Mucosa of descending colon (tissue), 3 donors: ENCODE data around the gene CHST8. TPM values are rescaled to one million over a fixed set of nuclear protein-coding genes. Genes with fewer than 3 reads are reported as not detected.

Experiments used
- ATAC-seq: fragments of 200-7000 bp; cut with Tn5 transposase; one replicate; pipeline ENCODE4 v1.9.1; 2020; ENCODE audit warnings: mild to moderate bottlenecking, moderate library complexity
- DNase-seq, 3 donors: peaks; one replicate each; pipeline ENCODE4 v3.0.0-alpha.2; 2020
- H3K36me3 ChIP-seq: fragments of 200-600 bp; one replicate; pipeline ENCODE4 v1.8.0; 2021; ENCODE audit warnings: low read depth, mild to moderate bottlenecking
- H3K4me1 ChIP-seq: fragments of 200-600 bp; one replicate; pipeline ENCODE4 v1.8.0; 2021; ENCODE audit warnings: low read depth, mild to moderate bottlenecking
- H3K4me3 ChIP-seq: fragments of 200-600 bp; one replicate; pipeline ENCODE4 v1.8.0; 2021; ENCODE audit warnings: mild to moderate bottlenecking
- H3K9me3 ChIP-seq: fragments of 200-600 bp; one replicate; pipeline ENCODE4 v1.8.0; 2021; ENCODE audit warnings: mild to moderate bottlenecking
- CTCF ChIP-seq: fragments of 200-600 bp; IDR thresholded peaks from one replicate; pipeline ENCODE4 v1.8.0; 2022; ENCODE audit warnings: antibody characterized with exemption, mild to moderate bottlenecking
- intact Hi-C, 2 donors: fragments of 100-400 bp; cut with DNase I in 1 of 2; cut with micrococcal nuclease in 1 of 2; formaldehyde crosslinking; loops; one replicate each; pipeline versions ENCODE4 v1.11.0 to v1.11.1; 2022; cut with DNase I, micrococcal nuclease
- total RNA-seq, 3 donors: library from RNA; stranded (reverse); fragmentation: NEBNext Ultra II Directional in 2 of 3; extraction: Animal tissue kit (Norgen Biotek cat#: 25700) in 2 of 3; gene quantifications; one replicate each; pipeline versions ENCODE4 v1.2.1 to v1.2.4, GENCODE V29; 2021 to 2023
- donor health status: DM: no; HTN: no; CAD: no; lungs with moderate emphysema.
- donor health status: DM: no; HTN: no; CAD: no.
- donor health status: DM: no; HTN: yes; CAD: no.

Gene CHST8
- total RNA-seq, 3 donors from 2014 or later: 0.31 TPM; not detected in 2

- ATAC-seq (no peak), DNase-seq (no peak)
- Histone ChIP-seq H3K4me1 (no peaks in the 10 kb centered on the region), H3K9me3 (no peaks in the 10 kb centered on the region), H3K36me3 (no peaks in the 10 kb centered on the region), H3K4me3 (no peak overlapping the region)
- intact Hi-C loops: no loop called here
- TF ChIP-seq CTCF: no peak
Observed at GRCh38 chr19:33758541-33759013, 136.8 kb downstream of the CHST8 start.

GRCh38 chr19:33759356-33759755, 137.6 kb downstream of the CHST8 start:
- intact Hi-C loops: no loop called here
- Histone ChIP-seq H3K9me3 (no peaks in the 10 kb centered on the region), H3K4me1 (no peaks in the 10 kb centered on the region), H3K4me3 (no peak overlapping the region), H3K36me3 (no peaks in the 10 kb centered on the region)
- ATAC-seq: no peak
- no peak for TF ChIP-seq CTCF
- DNase-seq: no peak

- DNase-seq (no peak), ATAC-seq (peak; percentile 22)
- no peak overlapping the region for H3K4me3 ChIP-seq
- intact Hi-C loops: no loop called here
- H3K9me3 ChIP-seq: no peaks in the 10 kb centered on the region
- no peak for TF ChIP-seq CTCF
- no peaks in the 10 kb centered on the region for H3K4me1 ChIP-seq
- H3K36me3 ChIP-seq: no peaks in the 10 kb centered on the region
Observed at GRCh38 chr19:33763633-33764371, 142.0 kb downstream of the CHST8 start.

GRCh38 chr19:33766623-33767022, 144.9 kb downstream of the CHST8 start:
- DNase-seq (no peak), ATAC-seq (no peak)
- no peak overlapping the region for H3K4me3 ChIP-seq
- TF ChIP-seq CTCF: no peak
- intact Hi-C loops: no loop called here
- H3K4me1 ChIP-seq: no peaks in the 10 kb centered on the region
- no peaks in the 10 kb centered on the region for H3K9me3 ChIP-seq
- H3K36me3 ChIP-seq: no peaks in the 10 kb centered on the region

GRCh38 chr19:33767898-33768413, 146.2 kb downstream of the CHST8 start:
- TF ChIP-seq CTCF: no peak
- H3K4me3 ChIP-seq: no peak overlapping the region
- DNase-seq (peak in 1 of 3 donors; percentile 23), ATAC-seq (no peak)
- intact Hi-C loops: no loop called here
- H3K36me3 ChIP-seq: no peaks in the 10 kb centered on the region
- no peaks in the 10 kb centered on the region for H3K4me1 ChIP-seq
- H3K9me3 ChIP-seq: no peaks in the 10 kb centered on the region
